Endothelial cell of umbilical vein (primary cell): ENCODE measurements around the gene ZNF341. TPM values are rescaled to one million over a fixed set of nuclear protein-coding genes. Genes with fewer than 3 reads are reported as not detected.

Experiments used
- BruUV-seq: library from RNA; stranded (reverse); fragments of 400-500 nt; replicated peaks from 2 replicates; lab custom pipeline; 2021; lab: Mats Ljungman, UMichigan
- CTCF ChIA-PET: fragments of 300-600, 350-600 bp; sonication (Branson Sonifier 250); formaldehyde crosslinking; loops from one replicate; lab custom pipeline; 2021; ENCODE audit warnings: antibody characterized with exemption, inconsistent platforms; lab: Charles Lee
- POLR2A ChIA-PET: fragments of 300-600, 350-600 bp; sonication (Branson Sonifier 250); formaldehyde crosslinking; loops from one replicate; lab custom pipeline; 2021; ENCODE audit warnings: antibody characterized with exemption, inconsistent platforms; lab: Charles Lee
- DNase-seq: peaks from one replicate; pipeline ENCODE4 v3.0.0-alpha.2; 2011; ENCODE audit warnings: low read depth, low spot score
- FAIRE-seq: peaks from 2 replicates; lab custom pipeline; 2011; peaks lifted over from hg19 to GRCh38; lab: Jason Lieb, UNC
- H2AFZ ChIP-seq: 2 replicates; pipeline ENCODE4 v1.6.0; 2012; ENCODE audit warnings: low read depth, low read length, control low read depth, inconsistent platforms
- H3K27ac ChIP-seq: 2 replicates; pipeline ENCODE4 v1.5.1; 2011; ENCODE audit warnings: low read depth, mild to moderate bottlenecking, control low read depth, low read length, moderate library complexity; ENCODE audit not compliant: insufficient read depth
- H3K27me3 ChIP-seq, 2 experiments: 2 replicates each; pipeline versions ENCODE4 v1.6.0 to v1.6.1; 2011; ENCODE audit warnings: low read length in 2 of 2, mixed read lengths in 1 of 2; ENCODE audit not compliant: control insufficient read depth in 2 of 2, insufficient read depth in 2 of 2
- H3K36me3 ChIP-seq, 2 experiments: 2 replicates in 1 of 2; 3 replicates in 1 of 2; pipeline ENCODE4 v1.5.1; 2011; ENCODE audit warnings: low read length in 2 of 2, mild to moderate bottlenecking in 1 of 2, moderate library complexity in 1 of 2; ENCODE audit not compliant: control insufficient read depth in 2 of 2, insufficient read depth in 2 of 2; ENCODE audit errors: extremely low read depth in 1 of 2
- H3K4me1 ChIP-seq: 3 replicates; pipeline ENCODE4 v1.5.1; 2011; ENCODE audit warnings: mild to moderate bottlenecking, low read length; ENCODE audit not compliant: control insufficient read depth, insufficient read depth; ENCODE audit errors: extremely low read depth
- H3K4me2 ChIP-seq: 2 replicates; pipeline ENCODE4 v1.6.1; 2011; ENCODE audit warnings: low read length, control low read depth, mixed read lengths; ENCODE audit not compliant: insufficient read depth
- H3K4me3 ChIP-seq, 3 experiments: fragments of 200-600 bp in 1 of 3; sonication (generic), shearing (Covaris generic) in 1 of 3; replicated peaks in 1 of 3; 2 replicates each; pipeline ENCODE4 v1.5.1; 2011 to 2016; ENCODE audit warnings: control low read depth in 3 of 3, low read length in 3 of 3, mild to moderate bottlenecking in 2 of 3, inconsistent platforms in 1 of 3, low read depth in 1 of 3, moderate library complexity in 1 of 3; ENCODE audit not compliant: insufficient read depth in 1 of 3
- H3K79me2 ChIP-seq: 2 replicates; pipeline ENCODE4 v1.6.0; 2012; ENCODE audit warnings: low read length, inconsistent platforms; ENCODE audit not compliant: control insufficient read depth, insufficient read depth
- H3K9ac ChIP-seq: replicated peaks from 2 replicates; pipeline ENCODE3; 2011; ENCODE audit warnings: low read length, control low read depth; ENCODE audit not compliant: insufficient read depth; ENCODE audit errors: extremely low read depth
- H3K9me1 ChIP-seq: replicated peaks from 3 replicates; pipeline ENCODE4 v1.6.0; 2011; ENCODE audit warnings: mild to moderate bottlenecking, low read length; ENCODE audit not compliant: control insufficient read depth, insufficient read depth; ENCODE audit errors: extremely low read depth
- H3K9me3 ChIP-seq: replicated peaks from 2 replicates; pipeline ENCODE4 v1.5.1; 2012; ENCODE audit warnings: low read length, inconsistent platforms; ENCODE audit not compliant: control insufficient read depth, insufficient read depth
- H4K20me1 ChIP-seq: replicated peaks from 2 replicates; pipeline ENCODE3; 2011; ENCODE audit warnings: mild to moderate bottlenecking, low read length; ENCODE audit not compliant: control insufficient read depth, insufficient read depth; ENCODE audit errors: extremely low read depth
- CTCF ChIP-seq, 2 donors: IDR thresholded peaks; 1 replicate in 1 of 2; 2 replicates in 1 of 2; pipeline ENCODE4 v1.5.1; 2011; ENCODE audit warnings: low read length in 2 of 2, mild to moderate bottlenecking in 2 of 2, moderate library complexity in 2 of 2, control low read depth in 1 of 2, inconsistent platforms in 1 of 2, low read depth in 1 of 2; ENCODE audit not compliant: insufficient read depth in 1 of 2; ENCODE audit errors: extremely low read depth in 1 of 2
- EZH2 ChIP-seq: IDR thresholded peaks from 2 replicates; pipeline ENCODE4 v1.6.1; 2012; ENCODE audit warnings: borderline replicate concordance, low read depth, mild to moderate bottlenecking, moderate library complexity, low read length, inconsistent platforms; ENCODE audit not compliant: severe bottlenecking
- FOS ChIP-seq: IDR thresholded peaks from 2 replicates; pipeline ENCODE4 v1.6.1; 2011; ENCODE audit warnings: mild to moderate bottlenecking, low read length, moderate library complexity, borderline replicate concordance; ENCODE audit not compliant: insufficient read depth
- GATA2 ChIP-seq: IDR thresholded peaks from 2 replicates; pipeline ENCODE4 v1.7.0; 2011; ENCODE audit warnings: low read depth, mild to moderate bottlenecking, moderate library complexity, mixed read lengths, low read length; ENCODE audit not compliant: insufficient read length, insufficient read depth
- JUN ChIP-seq: IDR thresholded peaks from 2 replicates; pipeline ENCODE4 v1.6.1; 2011; ENCODE audit warnings: borderline replicate concordance, low read depth; ENCODE audit not compliant: insufficient read length, insufficient read depth
- MAX ChIP-seq: IDR thresholded peaks from 2 replicates; pipeline ENCODE4 v1.6.1; 2011; ENCODE audit not compliant: insufficient read depth, insufficient read length
- MYC ChIP-seq: IDR thresholded peaks from one replicate; pipeline ENCODE4 v1.6.1; 2011; ENCODE audit warnings: mild to moderate bottlenecking, low read depth, low read length
- POLR2A ChIP-seq: IDR thresholded peaks from 2 replicates; pipeline ENCODE4 v1.6.1; 2012; ENCODE audit warnings: low read depth, mild to moderate bottlenecking, control low read depth, low read length
- POLR2AphosphoS5 ChIP-seq: IDR thresholded peaks from 2 replicates; pipeline ENCODE4 v1.6.1; 2012; ENCODE audit warnings: low read depth, mild to moderate bottlenecking, control low read depth, low read length, moderate library complexity; ENCODE audit not compliant: insufficient read depth
- dilution Hi-C: fragments of 300-500 bp; cut with MboI; formaldehyde crosslinking; loops from one replicate; pipeline ENCODE4 v1.15.0; 2019; ENCODE audit warnings: low sequenced_read_pairs; ENCODE audit not compliant: extremely low pct_ligation_motif_present
- intact Hi-C: fragments of 100-400 bp; cut with micrococcal nuclease; formaldehyde crosslinking; loops from one replicate; pipeline ENCODE4 v1.10.0; 2022
- polyA plus RNA-seq, 4 experiments: library from polyadenylated mRNA; depleted of rRNA in 3 of 4; stranded (reverse) in 3 of 4; unstranded in 1 of 4; fragments of >200 nt; gene quantifications; 2 replicates each; pipeline versions ENCODE4 v1.2.1 to v1.2.3, GENCODE V29; 2011 to 2012; ENCODE audit warnings: missing spikeins in 1 of 4
- total RNA-seq: library from RNA; stranded (reverse); gene quantifications from 2 replicates; pipeline ENCODE4 v1.2.3, GENCODE V29; 2021

ZNF341 gene
- total and polyA plus RNA-seq, 2 donors (not counting 3 experiments of a cell fraction or from before 2014, with no cell fraction given): 4.9 TPM

GRCh38 chr20:33773412-33774089 lies 41.8 kb downstream of the ZNF341 start:
- Histone ChIP-seq H3K27ac (no peak overlapping the region), H3K27me3 (no peaks in the 10 kb centered on the region), H4K20me1 (no peaks in the 10 kb centered on the region), H2AFZ (no peak overlapping the region), H3K9me1 (no peaks in the 10 kb centered on the region), H3K4me3 (no peak overlapping the region), H3K9me3 (no peaks in the 10 kb centered on the region), H3K36me3 (no peaks in the 10 kb centered on the region), H3K4me1 (no peaks in the 10 kb centered on the region), H3K4me2 (no peak overlapping the region), H3K79me2 (no peaks in the 10 kb centered on the region), H3K9ac (no peak overlapping the region)
- BruUV-seq: no TSS peak
- POLR2A ChIA-PET: no interaction called here
- CTCF ChIA-PET: no interaction called here
- FAIRE-seq: no peak
- DNase-seq: no peak
- intact Hi-C loops: no loop called here
- dilution Hi-C loops: no loop called here
- TF ChIP-seq POLR2AphosphoS5 (no peak), GATA2 (no peak), POLR2A (no peak), EZH2 (no peak), MYC (no peak), JUN (no peak), FOS (no peak), MAX (no peak), CTCF (IDR thresholded peaks at IDR 0.05; ENCODE audit: extremely low read depth in 1 of 2, insufficient read depth in 1 of 2, low read depth in 1 of 2, low read length in 2 of 2) (no peak)
